ENCODE measurements around the gene CENPX. TPM values are rescaled to one million over a fixed set of nuclear protein-coding genes. Genes with fewer than 3 reads are reported as not detected.
"Not testable (repeated sequence)": the region's sequence is repeated elsewhere in the genome, so short reads cannot be mapped to it uniquely, and the experiment has no call there.

CENPX gene
- total RNA-seq, 1 donor from 2014 or later: 109 TPM

DNA sequence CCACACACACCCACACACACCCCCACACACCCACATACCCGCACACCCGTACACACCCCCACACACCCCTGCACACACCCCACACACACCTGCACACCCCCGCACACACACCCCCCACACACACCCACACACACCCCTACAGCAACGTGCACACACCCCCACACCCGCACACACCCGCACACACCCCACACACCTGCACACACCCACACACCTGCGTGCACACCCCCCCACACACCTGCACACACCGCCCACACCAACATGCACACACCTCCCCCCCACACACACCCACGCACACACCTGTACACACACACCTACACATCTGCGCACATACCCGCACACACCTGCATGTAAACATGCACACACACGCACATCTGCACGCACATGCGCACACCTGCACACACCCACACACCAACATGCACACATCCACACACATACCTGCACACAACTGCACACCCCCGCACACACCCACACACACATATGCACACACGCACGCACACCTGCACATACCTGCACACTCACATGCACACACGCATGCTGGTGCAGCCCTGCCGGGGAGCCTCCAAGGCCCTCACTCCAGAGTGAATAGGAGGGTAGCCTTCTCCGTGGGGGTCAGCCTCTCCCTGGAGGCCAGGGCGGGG lies 37.8 kb downstream of the CENPX start:
- Mint-ChIP-seq H3K4me3 (no peak overlapping the region), H3K27ac (peak overlapping the region; percentile 41), H3K9me3 (no peaks in the 10 kb centered on the region)

GRCh38 chr17:81983639-81984373 lies 38.9 kb downstream of the CENPX start:
- H3K27ac Mint-ChIP-seq: no peak overlapping the region
- no peaks in the 10 kb centered on the region for H3K27me3 Mint-ChIP-seq (ENCODE audit: insufficient read depth)
- H3K9me3 Mint-ChIP-seq: no peaks in the 10 kb centered on the region
- intact Hi-C loops (cut with micrococcal nuclease): no loop called here
- DNase-seq (ENCODE audit: low spot score): no peak
- H3K4me3 Mint-ChIP-seq: no peak overlapping the region
- H3K36me3 Mint-ChIP-seq (ENCODE audit: low read depth): peaks cover 19% of the 10 kb centered on the region
- H3K4me1 Mint-ChIP-seq (ENCODE audit: low read depth): peaks cover 17% of the 10 kb centered on the region

More for the DNA sequence above, 37.8 kb downstream of the CENPX start:
- no peak for DNase-seq (ENCODE audit: low spot score)
- intact Hi-C loops (cut with micrococcal nuclease): no loop called here
- Mint-ChIP-seq H3K36me3 (ENCODE audit: low read depth) (peaks cover 12% of the 10 kb centered on the region), H3K27me3 (ENCODE audit: insufficient read depth) (no peaks in the 10 kb centered on the region), H3K4me1 (ENCODE audit: low read depth) (peaks cover 7% of the 10 kb centered on the region)

GRCh38 chr17:81983011-81983638 lies 39.6 kb downstream of the CENPX start:
- Mint-ChIP-seq H3K27ac (no peak overlapping the region), H3K27me3 (ENCODE audit: insufficient read depth) (no peaks in the 10 kb centered on the region), H3K9me3 (no peaks in the 10 kb centered on the region), H3K36me3 (ENCODE audit: low read depth) (peaks cover 19% of the 10 kb centered on the region), H3K4me3 (no peak overlapping the region), H3K4me1 (ENCODE audit: low read depth) (peaks cover 20% of the 10 kb centered on the region)
- DNase-seq (ENCODE audit: low spot score): no peak
- intact Hi-C loops (cut with micrococcal nuclease): no loop called here

DNA sequence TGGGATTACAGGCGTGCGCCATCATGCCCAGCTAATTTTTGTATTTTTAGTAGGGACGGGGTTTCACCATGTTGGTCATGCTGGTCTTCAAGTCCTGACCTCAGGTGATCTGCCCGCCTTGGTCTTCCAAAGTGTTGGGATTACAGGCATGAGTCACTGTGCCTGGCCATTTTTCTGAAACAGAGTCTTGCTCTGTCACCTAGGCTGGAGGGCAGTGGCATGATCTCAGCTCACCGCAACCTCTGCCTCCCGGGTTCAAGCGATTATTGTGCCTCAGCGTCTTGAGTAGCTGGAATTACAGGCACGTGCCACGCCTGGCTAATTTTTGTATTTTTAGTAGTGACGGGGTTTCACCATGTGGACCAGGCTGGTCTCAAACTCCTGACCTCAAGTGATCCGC lies 41.2 kb downstream of the CENPX start:
- Mint-ChIP-seq H3K4me1 (ENCODE audit: low read depth) (peaks cover 25% of the 10 kb centered on the region), H3K36me3 (ENCODE audit: low read depth) (peaks cover 15% of the 10 kb centered on the region)
- intact Hi-C loops (cut with micrococcal nuclease); H3K27ac Mint-ChIP-seq; H3K4me3 Mint-ChIP-seq; H3K27me3 Mint-ChIP-seq (ENCODE audit: insufficient read depth); DNase-seq (ENCODE audit: low spot score); H3K9me3 Mint-ChIP-seq: not testable (repeated sequence)

GRCh38 chr17:81980707-81981343 lies 41.9 kb downstream of the CENPX start:
- H3K9me3 Mint-ChIP-seq: no peaks in the 10 kb centered on the region
- no peak for DNase-seq (ENCODE audit: low spot score)
- H3K27me3 Mint-ChIP-seq (ENCODE audit: insufficient read depth): peaks cover 4% of the 10 kb centered on the region
- peaks cover 14% of the 10 kb centered on the region for H3K36me3 Mint-ChIP-seq (ENCODE audit: low read depth)
- intact Hi-C loops (cut with micrococcal nuclease): no loop called here
- H3K27ac Mint-ChIP-seq: no peak overlapping the region
- H3K4me3 Mint-ChIP-seq: no peak overlapping the region
- H3K4me1 Mint-ChIP-seq (ENCODE audit: low read depth): peaks cover 32% of the 10 kb centered on the region

DNA sequence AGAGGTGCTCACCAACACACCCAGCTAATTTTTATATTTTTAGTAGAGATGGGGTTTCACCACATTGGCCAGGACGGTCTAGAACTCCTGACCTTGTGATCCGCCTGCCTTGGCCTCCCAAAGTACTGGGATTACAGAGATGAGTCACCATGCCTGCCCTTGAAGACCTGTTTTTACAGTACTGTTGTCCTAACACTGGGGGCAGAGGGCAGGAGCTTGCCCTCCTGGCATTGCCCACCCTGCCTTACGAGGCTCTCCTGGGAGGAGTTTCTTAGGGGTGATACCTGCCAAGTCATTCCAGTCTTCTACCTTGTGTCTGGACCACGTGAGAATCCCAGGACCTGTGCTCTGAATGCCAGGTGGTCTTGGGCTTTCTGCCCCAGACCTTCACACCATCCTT lies 42.6 kb downstream of the CENPX start:
- H3K4me3 Mint-ChIP-seq: peak overlapping the region; percentile 81
- H3K36me3 Mint-ChIP-seq (ENCODE audit: low read depth): peaks cover 13% of the 10 kb centered on the region
- H3K9me3 Mint-ChIP-seq: no peaks in the 10 kb centered on the region
- DNase-seq (ENCODE audit: low spot score): no peak
- H3K27ac Mint-ChIP-seq: no peak overlapping the region
- peaks cover 5% of the 10 kb centered on the region for H3K27me3 Mint-ChIP-seq (ENCODE audit: insufficient read depth)
- peaks cover 32% of the 10 kb centered on the region for H3K4me1 Mint-ChIP-seq (ENCODE audit: low read depth)
- intact Hi-C loops (cut with micrococcal nuclease): no loop called here

GRCh38 chr17:81978524-81979298 lies 44.0 kb downstream of the CENPX start:
- no peaks in the 10 kb centered on the region for H3K9me3 Mint-ChIP-seq
- peak overlapping the region; percentile 77 for H3K27ac Mint-ChIP-seq
- intact Hi-C loops (cut with micrococcal nuclease): loop anchor here (5.0 kb wide), 1 partner anchor 106 kb away; the partner anchor contains the start of gene ARHGDIA
- H3K4me1 Mint-ChIP-seq (ENCODE audit: low read depth): peaks cover 32% of the 10 kb centered on the region
- no peak for DNase-seq (ENCODE audit: low spot score)
- H3K36me3 Mint-ChIP-seq (ENCODE audit: low read depth): peaks cover 10% of the 10 kb centered on the region
- H3K4me3 Mint-ChIP-seq: peak overlapping the region; percentile 81
- H3K27me3 Mint-ChIP-seq (ENCODE audit: insufficient read depth): peaks cover 9% of the 10 kb centered on the region

DNA sequence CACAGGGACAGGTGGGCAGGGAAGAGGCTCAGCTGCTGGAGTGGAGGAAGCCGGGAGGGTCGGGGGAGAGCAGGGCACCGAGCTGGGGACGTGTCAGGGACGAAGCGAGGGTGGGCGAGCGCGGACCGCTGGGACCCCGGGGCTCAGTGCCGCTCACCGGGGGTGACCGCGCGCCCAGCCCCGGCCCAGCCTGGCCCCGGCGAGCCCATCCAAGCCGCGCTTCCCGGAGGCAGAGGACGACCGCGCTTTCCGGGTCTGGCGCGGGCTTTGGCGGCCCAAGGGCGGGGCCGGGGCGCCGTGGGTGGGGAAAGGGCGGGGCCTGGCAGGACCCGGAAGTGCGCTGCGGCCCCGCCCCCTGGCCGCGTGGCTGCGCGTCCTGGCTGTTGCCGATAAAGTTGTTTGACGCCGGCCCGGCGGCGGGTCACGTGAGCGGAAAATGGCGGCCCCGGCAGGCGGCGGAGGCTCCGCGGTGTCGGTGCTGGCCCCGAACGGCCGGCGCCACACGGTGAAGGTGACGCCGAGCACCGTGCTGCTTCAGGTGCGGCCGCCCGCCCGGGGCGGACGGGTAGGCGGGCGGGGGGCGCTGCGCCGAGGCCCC lies 45.4 kb downstream of the CENPX start, which contains the start of gene ASPSCR1:
Gene ASPSCR1, plus strand, starts transcription at position 419 of the 598 bp plus-strand sequence. Its CDS starts 18 bp downstream, at position 437.
- H3K9me3 Mint-ChIP-seq: no peaks in the 10 kb centered on the region
- peaks cover 7% of the 10 kb centered on the region for H3K36me3 Mint-ChIP-seq (ENCODE audit: low read depth)
- intact Hi-C loops (cut with micrococcal nuclease): loop anchor here (1.0 to 5.0 kb wide), 5 partner anchors 9 to 105 kb away; partner anchors contain the start of genes ARHGDIA, LRRC45, MAFG and RAC3
- peak within 1 kb of the TSS; percentile 97 for H3K4me3 Mint-ChIP-seq
- peak; percentile 86 for DNase-seq (ENCODE audit: low spot score)
- H3K27me3 Mint-ChIP-seq (ENCODE audit: insufficient read depth): peaks cover 9% of the 10 kb centered on the region
- H3K4me1 Mint-ChIP-seq (ENCODE audit: low read depth): peaks cover 32% of the 10 kb centered on the region
- peak within 1 kb of the TSS; percentile 99 for H3K27ac Mint-ChIP-seq

DNA sequence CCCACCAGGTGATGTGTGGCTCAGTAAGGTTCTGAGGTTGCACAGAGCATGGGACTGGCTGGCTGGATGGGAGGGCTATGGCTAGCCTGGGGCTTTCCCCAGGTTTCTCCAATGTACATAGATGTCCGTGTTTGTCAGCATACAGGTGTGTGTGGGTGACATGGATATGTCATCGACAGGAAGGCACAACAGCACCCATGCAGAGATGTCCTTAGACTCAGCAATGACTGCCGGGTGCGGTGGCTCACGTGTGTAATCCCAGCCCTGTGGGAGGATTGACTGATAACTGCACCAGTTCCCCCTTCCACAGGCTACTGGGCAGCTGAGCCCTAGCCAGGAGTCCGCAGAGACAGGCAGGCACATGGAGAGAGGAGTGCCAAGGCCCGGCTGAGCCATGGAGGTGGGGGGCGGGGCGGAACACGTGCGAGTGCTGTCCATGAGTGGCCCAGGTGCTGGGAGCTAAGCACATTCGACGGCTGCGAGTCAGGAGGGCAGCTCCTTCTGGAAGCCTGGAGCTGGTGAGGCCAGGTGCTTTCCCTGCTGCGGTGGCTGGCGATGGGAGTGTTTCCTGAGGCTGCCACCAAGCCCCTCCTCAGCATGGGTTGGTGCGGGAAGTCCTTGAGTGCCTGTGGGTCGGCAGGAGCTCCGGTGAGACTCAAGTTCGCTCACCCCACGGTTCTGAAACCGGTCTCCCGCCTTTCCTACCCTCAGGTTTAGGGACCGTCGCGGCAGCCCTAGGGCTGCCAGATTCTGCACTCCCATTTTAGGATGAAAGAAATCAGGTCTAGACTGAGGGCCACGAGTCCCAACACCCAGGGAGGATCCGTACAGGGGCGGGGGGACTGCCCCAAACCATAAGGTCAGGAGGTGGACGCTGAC lies 46.1 kb downstream of the CENPX start:
- Mint-ChIP-seq H3K27ac (peak overlapping the region; percentile 99), H3K9me3 (no peaks in the 10 kb centered on the region), H3K4me3 (peak overlapping the region; percentile 97), H3K4me1 (ENCODE audit: low read depth) (peaks cover 32% of the 10 kb centered on the region), H3K36me3 (ENCODE audit: low read depth) (peaks cover 7% of the 10 kb centered on the region), H3K27me3 (ENCODE audit: insufficient read depth) (peaks cover 9% of the 10 kb centered on the region)
- DNase-seq (ENCODE audit: low spot score): no peak
- intact Hi-C loops (cut with micrococcal nuclease): loop anchor here (1.0 to 5.0 kb wide), 5 partner anchors 8 to 104 kb away; partner anchors contain the start of genes ARHGDIA, LRRC45, MAFG and RAC3

GRCh38 chr17:81973432-81973831 lies 49.2 kb downstream of the CENPX start:
- DNase-seq (ENCODE audit: low spot score): no peak
- Mint-ChIP-seq H3K4me3 (no peak overlapping the region), H3K36me3 (ENCODE audit: low read depth) (no peaks in the 10 kb centered on the region), H3K4me1 (ENCODE audit: low read depth) (peaks cover 12% of the 10 kb centered on the region), H3K27ac (no peak overlapping the region), H3K27me3 (ENCODE audit: insufficient read depth) (peaks cover 9% of the 10 kb centered on the region), H3K9me3 (no peaks in the 10 kb centered on the region)
- intact Hi-C loops (cut with micrococcal nuclease): no loop called here

All from activated T-helper 1 cell treated with anti-CD3 and anti-CD28 coated beads, Interleukin-12 subunit alpha, Interleukin-12 subunit beta, Interleukin-2, Interleukin-4 antibody, amounts not matched to agents 30 ng/mL and 10 ng/mL and 1 ng/mL, durations not matched to agents 14 hours and 24 hours and 36 hours (primary cell).